H9 (cell line): ENCODE data around the gene DENND1A. TPM values are rescaled to one million over a fixed set of nuclear protein-coding genes. Genes with fewer than 3 reads are reported as not detected.

ENCODE experiments used
- DNase-seq: peaks from one replicate; pipeline ENCODE4 v3.0.0-alpha.2; 2017
- H2AFZ ChIP-seq: one replicate; pipeline ENCODE4 v1.6.1; 2013; ENCODE audit warnings: mild to moderate bottlenecking, low read length, control low read depth, moderate library complexity
- H2AK5ac ChIP-seq: 2 replicates; pipeline ENCODE4 v1.6.1; 2013; ENCODE audit warnings: low read length, control low read depth, mixed read lengths; ENCODE audit not compliant: insufficient read length
- H2BK120ac ChIP-seq: one replicate; pipeline ENCODE4 v1.6.1; 2013; ENCODE audit warnings: low read depth, mild to moderate bottlenecking, low read length, control low read depth, inconsistent platforms; ENCODE audit not compliant: poor library complexity, severe bottlenecking
- H2BK12ac ChIP-seq: 2 replicates; pipeline ENCODE4 v1.6.1; 2013; ENCODE audit warnings: low read length, control low read depth, mixed read lengths, low read depth; ENCODE audit not compliant: insufficient read length
- H2BK15ac ChIP-seq: 2 replicates; pipeline ENCODE4 v1.6.1; 2013; ENCODE audit warnings: low read depth, low read length, control low read depth
- H2BK20ac ChIP-seq: one replicate; pipeline ENCODE4 v1.6.1; 2013; ENCODE audit warnings: low read depth, mild to moderate bottlenecking, low read length, control low read depth, inconsistent platforms; ENCODE audit not compliant: poor library complexity, severe bottlenecking
- H2BK5ac ChIP-seq: 2 replicates; pipeline ENCODE4 v1.6.1; 2013; ENCODE audit warnings: low read length, control low read depth, mixed read lengths; ENCODE audit not compliant: insufficient read length
- H3K14ac ChIP-seq: 2 replicates; pipeline ENCODE4 v1.6.1; 2013; ENCODE audit warnings: low read length, control low read depth; ENCODE audit not compliant: insufficient read depth
- H3K18ac ChIP-seq: 2 replicates; pipeline ENCODE4 v1.6.1; 2013; ENCODE audit warnings: low read depth, mild to moderate bottlenecking, mixed read lengths, low read length, control low read depth; ENCODE audit not compliant: insufficient read length
- H3K23ac ChIP-seq: 2 replicates; pipeline ENCODE4 v1.6.1; 2013; ENCODE audit warnings: low read length, control low read depth, mixed read lengths, low read depth; ENCODE audit not compliant: insufficient read length
- H3K23me2 ChIP-seq: 2 replicates; pipeline ENCODE4 v1.6.1; 2013; ENCODE audit warnings: low read depth, mild to moderate bottlenecking, mixed read lengths, low read length, control low read depth; ENCODE audit not compliant: insufficient read length, poor library complexity, severe bottlenecking
- H3K27ac ChIP-seq: 2 replicates; pipeline ENCODE4 v1.5.1; 2013; ENCODE audit warnings: low read length, control low read depth, mixed read lengths, low read depth; ENCODE audit not compliant: insufficient read length
- H3K27me3 ChIP-seq: 2 replicates; pipeline ENCODE4 v1.6.1; 2013; ENCODE audit warnings: low read length, control low read depth, inconsistent platforms; ENCODE audit not compliant: insufficient read depth
- H3K4ac ChIP-seq: 2 replicates; pipeline ENCODE4 v1.6.1; 2013; ENCODE audit warnings: low read depth, mild to moderate bottlenecking, control low read depth, inconsistent platforms, low read length, moderate library complexity
- H3K4me1 ChIP-seq: 2 replicates; pipeline ENCODE4 v1.6.1; 2013; ENCODE audit warnings: low read length, control low read depth, inconsistent platforms; ENCODE audit not compliant: insufficient read depth
- H3K4me2 ChIP-seq: 2 replicates; pipeline ENCODE4 v1.6.1; 2013; ENCODE audit warnings: low read length, control low read depth, mixed read lengths; ENCODE audit not compliant: insufficient read length, insufficient read depth
- H3K56ac ChIP-seq: 2 replicates; pipeline ENCODE4 v1.6.1; 2013; ENCODE audit warnings: low read depth, mild to moderate bottlenecking, mixed read lengths, low read length, control low read depth; ENCODE audit not compliant: insufficient read length
- H3K79me1 ChIP-seq: 2 replicates; pipeline ENCODE4 v1.6.1; 2013; ENCODE audit warnings: low read depth, mild to moderate bottlenecking, moderate library complexity, low read length, control low read depth, inconsistent platforms; ENCODE audit not compliant: insufficient read depth, poor library complexity, severe bottlenecking
- H3K79me2 ChIP-seq: 2 replicates; pipeline ENCODE4 v1.6.1; 2013; ENCODE audit warnings: low read length, control low read depth, inconsistent platforms; ENCODE audit not compliant: insufficient read depth
- H3K9ac ChIP-seq: 2 replicates; pipeline ENCODE4 v1.6.1; 2013; ENCODE audit warnings: low read length, control low read depth, mixed read lengths; ENCODE audit not compliant: insufficient read length; ENCODE audit errors: extremely low read depth
- H3K9me3 ChIP-seq: one replicate; pipeline ENCODE4 v1.6.1; 2013; ENCODE audit warnings: low read depth, low read length, inconsistent platforms; ENCODE audit not compliant: control insufficient read depth
- H3T11ph ChIP-seq: one replicate; pipeline ENCODE4 v1.6.1; 2013; ENCODE audit warnings: mild to moderate bottlenecking, low read length, control low read depth, inconsistent platforms
- H4K20me1 ChIP-seq: one replicate; pipeline ENCODE4 v1.6.1; 2013; ENCODE audit not compliant: control insufficient read depth, insufficient read length, insufficient read depth
- H4K5ac ChIP-seq: 2 replicates; pipeline ENCODE4 v1.6.1; 2013; ENCODE audit warnings: low read depth, mild to moderate bottlenecking, mixed read lengths, low read length, control low read depth; ENCODE audit not compliant: insufficient read length
- H4K8ac ChIP-seq: replicated peaks from 2 replicates; pipeline ENCODE4 v1.6.1; 2013; ENCODE audit warnings: low read length, control low read depth, mixed read lengths, low read depth; ENCODE audit not compliant: insufficient read length
- H4K91ac ChIP-seq: 2 replicates; pipeline ENCODE4 v1.6.1; 2013; ENCODE audit warnings: low read depth, mild to moderate bottlenecking, moderate library complexity, mixed read lengths, low read length, control low read depth; ENCODE audit not compliant: insufficient read length
- H3K27ac Mint-ChIP-seq, 3 experiments: 2 replicates in 2 of 3; 3 replicates in 1 of 3; pipeline ENCODE4 v1.8.0; 2020 to 2021; ENCODE audit warnings: mixed read lengths in 3 of 3, mild to moderate bottlenecking in 1 of 3, moderate library complexity in 1 of 3
- H3K27me3 Mint-ChIP-seq: 2 replicates; pipeline ENCODE4 v1.8.0; 2021; ENCODE audit warnings: low read depth, mild to moderate bottlenecking, moderate library complexity, mixed read lengths
- H3K36me3 Mint-ChIP-seq, 3 experiments: 2 replicates in 2 of 3; 3 replicates in 1 of 3; pipeline ENCODE4 v1.8.0; 2020 to 2021; ENCODE audit warnings: low read depth in 3 of 3, mixed read lengths in 3 of 3; ENCODE audit not compliant: insufficient read depth in 1 of 3
- H3K4me1 Mint-ChIP-seq, 2 experiments: 2 replicates each; pipeline ENCODE4 v1.8.0; 2020; ENCODE audit warnings: mixed read lengths in 2 of 2
- H3K4me3 Mint-ChIP-seq, 2 experiments: 2 replicates in 1 of 2; 3 replicates in 1 of 2; pipeline ENCODE4 v1.8.0; 2020 to 2021; ENCODE audit warnings: mild to moderate bottlenecking in 2 of 2, mixed read lengths in 2 of 2, moderate library complexity in 1 of 2
- H3K9me3 Mint-ChIP-seq, 2 experiments: 2 replicates in 1 of 2; 3 replicates in 1 of 2; pipeline ENCODE4 v1.8.0; 2020; ENCODE audit warnings: mild to moderate bottlenecking in 2 of 2, mixed read lengths in 2 of 2, moderate library complexity in 1 of 2
- WGBS: extraction: QIAGEN DNeasy Blood & Tissue Kit; methylation state at CpG from one replicate; pipeline ENCODE4 v1.1.7; 2013; ENCODE audit warnings: missing lambda C conversion rate, low lambda C conversion rate, mixed read lengths; ENCODE audit not compliant: insufficient read length; ENCODE audit errors: extremely low coverage; 5-methylcytosine and 5-hydroxymethylcytosine counted together
- total RNA-seq: library from RNA; stranded (reverse); gene quantifications from 2 replicates; pipeline ENCODE4 v1.2.1, GENCODE V29; 2021
- TF ChIP-seq, protein P1 (sequence below): fragments of 200-600 bp; sonication (generic); conservative IDR thresholded peaks from 3 replicates; pipeline ENCODE4 v1.8.0; 2021; ENCODE audit warnings: antibody characterized with exemption, mild to moderate bottlenecking

Gene DENND1A
- total RNA-seq, 1 experiment from 2014 or later: 20.4 TPM

DNA sequence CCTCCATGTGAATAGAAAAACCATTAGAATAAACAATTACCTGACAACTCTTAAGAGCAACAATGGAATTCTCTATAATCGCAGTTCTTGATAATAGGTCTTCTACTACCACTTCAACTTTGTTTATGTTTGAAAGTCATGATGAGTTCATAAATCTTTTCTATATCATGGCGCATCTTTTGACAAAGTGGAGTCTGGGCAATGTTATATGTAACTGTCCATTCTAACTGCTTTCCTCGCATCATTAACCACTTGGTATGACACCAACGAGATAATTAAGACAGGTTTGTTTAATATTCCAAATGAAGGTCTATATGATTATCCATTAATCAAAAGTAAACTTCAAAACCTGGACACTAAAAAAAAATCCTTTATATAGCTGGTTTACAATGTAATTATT is 272.0 kb downstream of the DENND1A start:
- H3K14ac ChIP-seq: no peak overlapping the region
- H3K18ac ChIP-seq: no peak overlapping the region
- H3K4me1 ChIP-seq: 0 out of 2 replicates have a peak, but pooled peaks cover 2% of the 10 kb centered on the region
- H3K79me1 ChIP-seq: no peaks in the 10 kb centered on the region
- H3K27ac ChIP-seq: no peak overlapping the region
- no peak overlapping the region for H4K8ac ChIP-seq
- no peaks in the 10 kb centered on the region for H3K9me3 ChIP-seq
- H3T11ph ChIP-seq: no peak overlapping the region
- H3K27me3 ChIP-seq: no peaks in the 10 kb centered on the region
- no peak overlapping the region for H3K56ac ChIP-seq
- no CpG with 5 or more reads among the region's 4 CpGs for WGBS
- no peak overlapping the region for H3K23ac ChIP-seq
- H2BK20ac ChIP-seq: no peak overlapping the region
- H2BK5ac ChIP-seq: no peak overlapping the region
- H2BK12ac ChIP-seq: no peak overlapping the region
- no peak overlapping the region for H2BK120ac ChIP-seq
- H2BK15ac ChIP-seq: no peak overlapping the region
- Mint-ChIP-seq H3K4me1 (peaks cover 24 to 37% of the 10 kb centered on the region in 2 experiments), H3K4me3 (no peak overlapping the region), H3K27me3 (no peaks in the 10 kb centered on the region), H3K9me3 (peaks cover 0 to 9% of the 10 kb centered on the region in 2 experiments; a peak in 3 of 5 replicates), H3K27ac (no peak overlapping the region), H3K36me3 (peaks cover 16 to 20% (median 17%) of the 10 kb centered on the region in 3 experiments)
- no peak overlapping the region for H3K9ac ChIP-seq
- H3K23me2 ChIP-seq: no peaks in the 10 kb centered on the region
- H4K5ac ChIP-seq: no peak overlapping the region
- no peak overlapping the region for H2AK5ac ChIP-seq
- TF ChIP-seq, protein P1, sequence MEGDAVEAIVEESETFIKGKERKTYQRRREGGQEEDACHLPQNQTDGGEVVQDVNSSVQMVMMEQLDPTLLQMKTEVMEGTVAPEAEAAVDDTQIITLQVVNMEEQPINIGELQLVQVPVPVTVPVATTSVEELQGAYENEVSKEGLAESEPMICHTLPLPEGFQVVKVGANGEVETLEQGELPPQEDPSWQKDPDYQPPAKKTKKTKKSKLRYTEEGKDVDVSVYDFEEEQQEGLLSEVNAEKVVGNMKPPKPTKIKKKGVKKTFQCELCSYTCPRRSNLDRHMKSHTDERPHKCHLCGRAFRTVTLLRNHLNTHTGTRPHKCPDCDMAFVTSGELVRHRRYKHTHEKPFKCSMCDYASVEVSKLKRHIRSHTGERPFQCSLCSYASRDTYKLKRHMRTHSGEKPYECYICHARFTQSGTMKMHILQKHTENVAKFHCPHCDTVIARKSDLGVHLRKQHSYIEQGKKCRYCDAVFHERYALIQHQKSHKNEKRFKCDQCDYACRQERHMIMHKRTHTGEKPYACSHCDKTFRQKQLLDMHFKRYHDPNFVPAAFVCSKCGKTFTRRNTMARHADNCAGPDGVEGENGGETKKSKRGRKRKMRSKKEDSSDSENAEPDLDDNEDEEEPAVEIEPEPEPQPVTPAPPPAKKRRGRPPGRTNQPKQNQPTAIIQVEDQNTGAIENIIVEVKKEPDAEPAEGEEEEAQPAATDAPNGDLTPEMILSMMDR: no peak
- H4K20me1 ChIP-seq: no peaks in the 10 kb centered on the region
- H3K4me2 ChIP-seq: no peak overlapping the region
- DNase-seq: no peak
- H3K4ac ChIP-seq: no peak overlapping the region
- no peak overlapping the region for H2AFZ ChIP-seq
- H4K91ac ChIP-seq: no peak overlapping the region
- H3K79me2 ChIP-seq: no peaks in the 10 kb centered on the region
